Esophagus muscularis mucosa (tissue), 2 donors: ENCODE measurements around the gene ODAD4.

Experiments
- POLR2A ChIP-seq: fragments of 450-650 bp; IDR thresholded peaks from one replicate; pipeline ENCODE4 v1.6.1; 2017; ENCODE audit warnings: antibody characterized with exemption, moderate library complexity, mild to moderate bottlenecking, low read depth
- POLR2AphosphoS5 ChIP-seq, 2 donors: sonication (generic); formaldehyde crosslinking; IDR thresholded peaks; one replicate each; pipeline ENCODE4 v1.6.1; 2017; ENCODE audit warnings: antibody characterized with exemption in 2 of 2

- TF ChIP-seq POLR2A (no peak), POLR2AphosphoS5 (IDR thresholded peaks at IDR 0.05) (no peak)
Measured at GRCh38 chr17:41919840-41920579, 10.4 kb upstream of the ODAD4 start.
